Embryonic facial prominence (tissue), 1 donor: ENCODE data around the gene CACNA1G.

ENCODE experiments used
- DNase-seq: peaks from one replicate; pipeline ENCODE4 v3.0.0-alpha.2; 2016; ENCODE audit errors: extremely low spot score

CACNA1G gene

GRCh38 chr17:50613007-50613992 lies 52.8 kb downstream of the CACNA1G start:
- DNase-seq, result no peak

GRCh38 chr17:50614471-50615051 lies 54.0 kb downstream of the CACNA1G start:
- no peak for DNase-seq

- DNase-seq, result no peak
These were observed 55.3 kb downstream of the CACNA1G start for GRCh38 chr17:50615828-50616227.

GRCh38 chr17:50618300-50618699 lies 57.8 kb downstream of the CACNA1G start:
- DNase-seq, result no peak

- DNase-seq, result no peak
These were observed 58.4 kb downstream of the CACNA1G start for GRCh38 chr17:50618941-50619340.

- no peak for DNase-seq
These were observed 59.0 kb downstream of the CACNA1G start for GRCh38 chr17:50619489-50619888.

- no peak for DNase-seq
These were observed 59.7 kb downstream of the CACNA1G start for GRCh38 chr17:50620237-50620636.

GRCh38 chr17:50620858-50621257 lies 60.3 kb downstream of the CACNA1G start:
- DNase-seq, result no peak

- DNase-seq, result no peak
These were observed 61.1 kb downstream of the CACNA1G start for GRCh38 chr17:50621574-50622031.

GRCh38 chr17:50624321-50624934 lies 63.9 kb downstream of the CACNA1G start:
- DNase-seq, result no peak

GRCh38 chr17:50625032-50625871 lies 64.7 kb downstream of the CACNA1G start:
- DNase-seq, result no peak

GRCh38 chr17:50626037-50626574 lies 65.6 kb downstream of the CACNA1G start:
- DNase-seq, result no peak

GRCh38 chr17:50627036-50627781 lies 66.7 kb downstream of the CACNA1G start:
- DNase-seq, result no peak

- no peak for DNase-seq
These were observed 67.5 kb downstream of the CACNA1G start for GRCh38 chr17:50627782-50628601.

- no peak for DNase-seq
These were observed 69.4 kb downstream of the CACNA1G start for GRCh38 chr17:50629902-50630301.

GRCh38 chr17:50630524-50631194 lies 70.1 kb downstream of the CACNA1G start:
- no peak for DNase-seq

GRCh38 chr17:50631195-50631907 lies 70.8 kb downstream of the CACNA1G start:
- DNase-seq, result no peak

- DNase-seq, result no peak
These were observed 71.5 kb downstream of the CACNA1G start for GRCh38 chr17:50631908-50632571.
